H1 (cell line): ENCODE data around the gene CAMSAP3. TPM values are rescaled to one million over a fixed set of nuclear protein-coding genes. Genes with fewer than 3 reads are reported as not detected.

Experiments used
- CEBPB ChIP-seq: IDR thresholded peaks from 2 replicates; pipeline ENCODE4 v1.6.1; 2012; ENCODE audit warnings: low read depth, low read length
- CTBP2 ChIP-seq: IDR thresholded peaks from 2 replicates; pipeline ENCODE4 v1.7.0; 2011; ENCODE audit warnings: borderline replicate concordance, mild to moderate bottlenecking, moderate library complexity, mixed read lengths, low read length; ENCODE audit not compliant: insufficient read depth, insufficient read length
- FOSL1 ChIP-seq: IDR thresholded peaks from 2 replicates; pipeline ENCODE4 v1.6.1; 2011; ENCODE audit warnings: mild to moderate bottlenecking, low read depth, low read length, moderate library complexity; ENCODE audit not compliant: insufficient read depth
- GTF2F1 ChIP-seq: IDR thresholded peaks from 2 replicates; pipeline ENCODE4 v1.6.1; 2012; ENCODE audit warnings: low read depth, low read length, improper control_type of control experiment, borderline replicate concordance
- JUND ChIP-seq: IDR thresholded peaks from 2 replicates; pipeline ENCODE4 v1.6.1; 2011; ENCODE audit warnings: mild to moderate bottlenecking, improper control_type of control experiment, low read length
- KDM4A ChIP-seq: IDR thresholded peaks from one replicate; pipeline ENCODE4 v1.7.1; 2012; ENCODE audit warnings: low read depth, mild to moderate bottlenecking, moderate library complexity, low read length, inconsistent platforms; ENCODE audit not compliant: severe bottlenecking
- NRF1 ChIP-seq: IDR thresholded peaks from 2 replicates; pipeline ENCODE4 v1.6.1; 2011; ENCODE audit warnings: mild to moderate bottlenecking, low read depth, low read length, improper control_type of control experiment
- PHF8 ChIP-seq: fragments of 200-600 bp; sonication (generic); conservative IDR thresholded peaks from 2 replicates; pipeline ENCODE4 v1.7.1; 2012; ENCODE audit warnings: low read depth, mild to moderate bottlenecking, inconsistent platforms, low read length, moderate library complexity
- POLR2AphosphoS5 ChIP-seq: IDR thresholded peaks from 2 replicates; pipeline ENCODE4 v1.6.1; 2011; ENCODE audit warnings: low read depth, low read length
- RFX5 ChIP-seq: IDR thresholded peaks from 2 replicates; pipeline ENCODE4 v1.6.1; 2011; ENCODE audit warnings: low read depth, low read length, improper control_type of control experiment, borderline replicate concordance
- SAP30 ChIP-seq: fragments of 300-600 bp; sonication (generic); IDR thresholded peaks from 2 replicates; pipeline ENCODE4 v1.7.1; 2012; ENCODE audit warnings: low read length, moderate library complexity, mild to moderate bottlenecking, inconsistent platforms; ENCODE audit not compliant: insufficient read depth, insufficient replicate concordance
- SIRT6 ChIP-seq: IDR thresholded peaks from one replicate; pipeline ENCODE4 v1.7.1; 2012; ENCODE audit warnings: low read length, inconsistent platforms
- SP1 ChIP-seq: IDR thresholded peaks from 2 replicates; pipeline ENCODE4 v1.6.1; 2011; ENCODE audit warnings: low read depth, low read length
- SP2 ChIP-seq: IDR thresholded peaks from 2 replicates; pipeline ENCODE4 v1.6.1; 2012; ENCODE audit warnings: mild to moderate bottlenecking, low read length, inconsistent platforms
- SP4 ChIP-seq: IDR thresholded peaks from 2 replicates; pipeline ENCODE4 v1.6.1; 2012; ENCODE audit warnings: low read length, inconsistent platforms
- SUZ12 ChIP-seq: fragments of 200-600 bp; sonication (generic); IDR thresholded peaks from 2 replicates; pipeline ENCODE4 v1.6.1; 2012; ENCODE audit warnings: mild to moderate bottlenecking, inconsistent platforms, low read length, moderate library complexity, mixed read lengths
- TCF12 ChIP-seq: IDR thresholded peaks from 2 replicates; pipeline ENCODE4 v1.6.1; 2011; ENCODE audit warnings: low read depth, mild to moderate bottlenecking, low read length
- ZNF274 ChIP-seq: IDR thresholded peaks from 2 replicates; pipeline ENCODE4 v1.7.0; 2012; ENCODE audit warnings: low read length, borderline replicate concordance; ENCODE audit errors: extremely low read depth
- polyA plus RNA-seq, 7 experiments: library from polyadenylated mRNA; depleted of rRNA in 3 of 7; stranded (reverse) in 5 of 7; unstranded in 2 of 7; fragments of >200 nt in 5 of 7; fragments of 200-250 nt in 2 of 7; gene quantifications; 1 replicate in 5 of 7; 2 replicates in 1 of 7; 4 replicates in 1 of 7; pipeline versions ENCODE4 v1.2.1 to v1.2.3, GENCODE V29; 2011 to 2013; ENCODE audit warnings: missing spikeins in 2 of 7, mixed read lengths in 2 of 7
- total RNA-seq: library from RNA; stranded (reverse); fragmentation: NEBNext Ultra II Directional; extraction: Animal tissue kit (Norgen Biotek cat#: 25700); gene quantifications from 2 replicates; pipeline ENCODE4 v1.2.1, GENCODE V29; 2021
- TF ChIP-seq, protein P1 (sequence below), 3 experiments: IDR thresholded peaks; 1 replicate in 2 of 3; 2 replicates in 1 of 3; pipeline versions ENCODE4 v1.5.1 to v1.6.1; 2011; ENCODE audit warnings: low read length in 3 of 3, mild to moderate bottlenecking in 3 of 3, inconsistent platforms in 2 of 3, low read depth in 1 of 3, moderate library complexity in 1 of 3; ENCODE audit not compliant: insufficient read depth in 1 of 3; ENCODE audit errors: control extremely low read depth in 1 of 3

CAMSAP3 gene
- total and polyA plus RNA-seq, 2 of the 8 experiments (the other 6 are each of a cell fraction or from before 2014, with no cell fraction given): 11.4 to 30.4 TPM

DNA sequence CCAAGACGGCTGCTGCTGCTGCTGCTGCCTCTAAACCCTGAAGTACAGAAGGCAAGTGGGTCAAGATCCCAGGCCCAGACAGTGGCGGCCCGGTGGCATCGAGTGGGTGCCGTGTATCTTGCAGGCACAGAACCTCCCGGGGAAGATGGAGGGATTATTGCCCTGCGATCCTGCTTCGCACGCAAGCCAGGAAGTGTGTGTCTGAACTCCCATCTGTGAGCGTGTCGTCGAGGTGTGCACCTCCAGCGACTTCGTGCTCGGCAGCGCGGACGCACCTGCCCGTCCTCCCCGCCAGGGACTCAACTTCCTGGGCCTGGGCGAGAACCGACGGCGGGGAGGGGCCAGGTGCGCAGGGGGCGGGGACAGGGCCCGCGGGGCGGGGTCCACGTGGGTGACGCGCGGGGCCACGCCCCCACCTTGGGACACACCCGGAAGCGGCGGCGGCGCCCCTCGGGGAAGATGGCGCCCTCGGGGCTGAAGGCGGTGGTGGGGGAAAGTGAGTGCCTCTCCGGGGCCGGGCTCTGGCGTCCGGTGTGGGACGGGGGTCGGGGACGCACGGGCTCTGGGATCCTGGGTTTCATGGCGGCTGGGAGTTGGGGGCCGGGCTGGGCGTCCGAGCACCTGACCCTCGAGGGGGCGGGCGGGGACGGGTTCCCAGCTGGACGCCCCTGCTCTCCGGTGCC lies 41.2 kb downstream of the CAMSAP3 start, which contains the start of gene STXBP2 (continued):
- TF ChIP-seq ZNF274 (no peak), SP2 (no peak), KDM4A (peak; percentile 32), NRF1 (peak; percentile 6; the same call in 1 of the 2 replicates), FOSL1 (no peak), SAP30 (no peak), SUZ12 (no peak), POLR2AphosphoS5 (peak; percentile 58), CEBPB (0 out of 2 replicates have a peak, but pooled peaks have one; percentile 11), SIRT6 (no peak), PHF8 (peak; percentile 84), CTBP2 (no peak), SP4 (peak; percentile 74; the same call in 1 of the 2 replicates), GTF2F1 (no peak), SP1 (peak; percentile 33; the same call in 1 of the 2 replicates), JUND (no peak), TCF12 (peak; percentile 70; the same call in 1 of the 2 replicates), RFX5 (no peak)
- TF ChIP-seq, protein P1, sequence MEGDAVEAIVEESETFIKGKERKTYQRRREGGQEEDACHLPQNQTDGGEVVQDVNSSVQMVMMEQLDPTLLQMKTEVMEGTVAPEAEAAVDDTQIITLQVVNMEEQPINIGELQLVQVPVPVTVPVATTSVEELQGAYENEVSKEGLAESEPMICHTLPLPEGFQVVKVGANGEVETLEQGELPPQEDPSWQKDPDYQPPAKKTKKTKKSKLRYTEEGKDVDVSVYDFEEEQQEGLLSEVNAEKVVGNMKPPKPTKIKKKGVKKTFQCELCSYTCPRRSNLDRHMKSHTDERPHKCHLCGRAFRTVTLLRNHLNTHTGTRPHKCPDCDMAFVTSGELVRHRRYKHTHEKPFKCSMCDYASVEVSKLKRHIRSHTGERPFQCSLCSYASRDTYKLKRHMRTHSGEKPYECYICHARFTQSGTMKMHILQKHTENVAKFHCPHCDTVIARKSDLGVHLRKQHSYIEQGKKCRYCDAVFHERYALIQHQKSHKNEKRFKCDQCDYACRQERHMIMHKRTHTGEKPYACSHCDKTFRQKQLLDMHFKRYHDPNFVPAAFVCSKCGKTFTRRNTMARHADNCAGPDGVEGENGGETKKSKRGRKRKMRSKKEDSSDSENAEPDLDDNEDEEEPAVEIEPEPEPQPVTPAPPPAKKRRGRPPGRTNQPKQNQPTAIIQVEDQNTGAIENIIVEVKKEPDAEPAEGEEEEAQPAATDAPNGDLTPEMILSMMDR (IDR thresholded peaks at IDR 0.05; ENCODE audit: control extremely low read depth in 1 of 3, insufficient read depth in 1 of 3, low read depth in 1 of 3, low read length in 3 of 3): peak in 1 of 3 experiments; percentile 6; a peak in 1 of 4 replicates
